ENCODE results near the gene AKIRIN2.

DNA sequence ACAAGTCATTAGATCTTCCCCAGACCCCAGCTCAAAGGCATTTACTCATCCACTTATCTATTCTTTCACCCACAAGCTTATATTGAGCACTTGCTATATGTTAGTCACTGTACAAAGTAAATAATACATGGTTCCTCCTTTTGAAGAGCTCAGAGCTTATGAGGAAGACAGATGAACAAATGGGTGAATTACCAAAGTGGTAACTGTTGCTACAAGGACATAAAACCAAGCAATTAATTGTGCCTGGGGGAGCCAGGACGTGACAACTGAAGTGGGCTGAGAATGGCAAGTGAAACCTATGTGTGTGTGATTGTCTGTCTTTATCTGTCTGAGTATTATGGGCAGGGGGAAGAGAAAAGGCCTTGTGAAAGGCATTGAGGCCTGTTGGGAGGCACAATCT is 45.6 kb upstream of the AKIRIN2 start:
- TF ChIP-seq, protein P1, sequence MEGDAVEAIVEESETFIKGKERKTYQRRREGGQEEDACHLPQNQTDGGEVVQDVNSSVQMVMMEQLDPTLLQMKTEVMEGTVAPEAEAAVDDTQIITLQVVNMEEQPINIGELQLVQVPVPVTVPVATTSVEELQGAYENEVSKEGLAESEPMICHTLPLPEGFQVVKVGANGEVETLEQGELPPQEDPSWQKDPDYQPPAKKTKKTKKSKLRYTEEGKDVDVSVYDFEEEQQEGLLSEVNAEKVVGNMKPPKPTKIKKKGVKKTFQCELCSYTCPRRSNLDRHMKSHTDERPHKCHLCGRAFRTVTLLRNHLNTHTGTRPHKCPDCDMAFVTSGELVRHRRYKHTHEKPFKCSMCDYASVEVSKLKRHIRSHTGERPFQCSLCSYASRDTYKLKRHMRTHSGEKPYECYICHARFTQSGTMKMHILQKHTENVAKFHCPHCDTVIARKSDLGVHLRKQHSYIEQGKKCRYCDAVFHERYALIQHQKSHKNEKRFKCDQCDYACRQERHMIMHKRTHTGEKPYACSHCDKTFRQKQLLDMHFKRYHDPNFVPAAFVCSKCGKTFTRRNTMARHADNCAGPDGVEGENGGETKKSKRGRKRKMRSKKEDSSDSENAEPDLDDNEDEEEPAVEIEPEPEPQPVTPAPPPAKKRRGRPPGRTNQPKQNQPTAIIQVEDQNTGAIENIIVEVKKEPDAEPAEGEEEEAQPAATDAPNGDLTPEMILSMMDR (IDR thresholded peaks at IDR 0.05): no peak
- no peak for TF ChIP-seq POLR2A (IDR thresholded peaks at IDR 0.05)
